Amygdala (tissue), 56 donors: ENCODE data around the gene NPAS2.

Experiments used
- DNase-seq, 56 donors: peaks; one replicate each; lab custom pipeline; 2025; lab: John Stamatoyannopoulos, UW

The NPAS2 gene

DNA sequence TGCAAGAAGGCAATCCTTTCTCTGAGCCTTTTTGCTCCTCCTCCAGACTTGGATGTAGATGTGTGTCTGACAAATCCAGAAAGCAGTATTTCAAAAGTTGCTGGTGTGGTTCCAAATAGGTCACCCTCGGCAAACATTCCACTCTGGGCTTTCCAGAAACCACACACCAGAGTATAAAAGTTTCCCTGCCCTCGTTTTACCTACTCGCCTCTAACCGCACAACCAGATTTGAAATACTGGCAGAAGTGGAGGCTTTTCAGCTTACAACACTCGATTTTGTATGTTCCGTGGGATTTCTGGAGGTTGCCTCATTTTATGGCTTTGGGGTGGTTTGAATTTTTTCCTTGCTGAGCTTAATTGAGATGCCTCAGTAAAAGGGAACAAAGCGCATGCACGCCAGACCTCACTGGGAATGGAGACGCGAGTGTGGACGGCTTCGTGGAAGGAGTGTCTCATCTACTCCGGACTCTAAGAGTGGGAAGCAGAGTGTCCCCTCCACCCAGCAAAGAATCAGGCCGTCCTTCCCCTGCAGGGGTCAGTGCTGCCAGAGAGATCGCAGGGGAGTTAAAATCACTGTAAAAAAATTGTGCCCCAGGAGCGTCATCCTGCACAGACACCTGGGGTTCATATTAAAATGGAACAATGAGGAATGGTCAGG is 138.2 kb downstream of the NPAS2 start:
- DNase-seq: peak in 3 of 56 donors; percentile 7 to 29 (median 8)

DNA sequence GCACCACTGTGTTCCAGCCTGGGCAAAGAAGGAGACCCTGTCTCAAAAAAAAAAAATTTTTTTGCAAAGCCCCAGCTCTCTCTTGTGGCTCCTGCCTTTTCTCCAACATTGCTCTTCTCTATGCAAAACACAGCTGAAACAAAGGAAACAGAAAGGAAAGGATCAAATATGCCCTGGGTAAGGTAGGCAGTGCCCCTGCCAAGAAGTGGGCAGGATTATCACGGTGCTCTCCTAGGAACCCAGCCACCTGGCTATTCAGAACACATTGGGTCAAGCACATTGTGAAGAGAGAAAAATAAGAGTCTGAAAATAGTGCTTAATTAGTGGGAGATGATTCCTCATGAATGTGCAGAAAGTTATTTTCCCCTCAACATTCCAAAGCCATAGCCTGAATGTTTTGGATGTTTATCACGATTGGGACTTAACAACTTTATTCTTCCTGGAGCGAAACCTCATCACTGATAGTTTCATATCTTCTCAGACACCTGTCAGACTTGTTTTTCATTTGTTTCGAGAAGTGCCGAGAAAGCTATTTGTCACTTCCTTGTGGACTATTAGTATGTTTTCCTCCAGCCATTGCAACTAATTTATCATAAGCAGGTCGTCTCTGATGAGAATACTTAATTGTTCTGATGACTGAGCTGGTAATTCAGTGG is 139.4 kb downstream of the NPAS2 start:
- no peak for DNase-seq

DNA sequence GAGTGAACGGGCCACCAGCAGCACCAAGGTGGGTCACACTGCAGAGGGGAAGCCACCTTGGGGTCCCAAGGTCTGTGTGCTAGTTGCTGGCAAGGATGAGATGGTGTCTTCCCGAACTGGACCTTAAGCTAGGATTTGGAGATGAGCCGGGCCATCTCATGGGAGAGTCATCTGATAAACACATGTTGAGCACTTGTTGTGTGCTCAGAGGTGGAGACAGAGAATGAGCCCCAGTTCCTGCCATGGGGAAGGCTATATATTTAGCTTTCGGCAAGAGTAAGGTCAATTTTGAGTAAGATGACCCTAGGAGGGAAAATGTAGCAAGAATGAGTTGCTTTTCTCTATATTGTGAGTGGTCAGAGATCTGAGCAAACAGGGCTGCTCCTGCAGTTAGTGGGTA is 140.7 kb downstream of the NPAS2 start:
- DNase-seq: no peak

GRCh38 chr2:100962366-100963025 is 142.6 kb downstream of the NPAS2 start:
- DNase-seq: no peak

DNA sequence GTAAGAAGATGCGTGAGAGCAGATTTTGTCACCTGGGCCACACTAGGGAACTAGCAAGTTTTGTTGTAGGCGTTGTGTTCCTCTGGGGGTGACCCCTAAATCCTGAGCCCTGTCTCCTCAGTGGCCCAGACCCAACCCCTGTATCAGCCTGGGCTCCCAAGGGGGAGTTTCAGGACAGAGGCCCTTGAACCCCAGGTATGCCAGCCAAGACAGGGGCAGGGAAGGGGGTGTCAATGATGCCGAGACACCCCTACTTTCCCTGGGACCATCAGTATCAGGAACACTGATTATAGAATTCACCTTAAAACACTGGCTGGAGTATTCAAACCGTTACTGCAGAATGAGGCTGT is 143.1 kb downstream of the NPAS2 start:
- DNase-seq: no peak

- no peak for DNase-seq
These were observed 144.3 kb downstream of the NPAS2 start for GRCh38 chr2:100964222-100964621.

- no peak for DNase-seq
These were observed 144.8 kb downstream of the NPAS2 start for GRCh38 chr2:100964681-100965169.

- DNase-seq: no peak
These were observed 145.7 kb downstream of the NPAS2 start for GRCh38 chr2:100965596-100965995.

- no peak for DNase-seq
These were observed 147.8 kb downstream of the NPAS2 start for GRCh38 chr2:100967716-100968115.

GRCh38 chr2:100968146-100969145 is 148.5 kb downstream of the NPAS2 start:
- DNase-seq: peak in 4 of 56 donors; percentile 4 to 27 (median 18)

DNA sequence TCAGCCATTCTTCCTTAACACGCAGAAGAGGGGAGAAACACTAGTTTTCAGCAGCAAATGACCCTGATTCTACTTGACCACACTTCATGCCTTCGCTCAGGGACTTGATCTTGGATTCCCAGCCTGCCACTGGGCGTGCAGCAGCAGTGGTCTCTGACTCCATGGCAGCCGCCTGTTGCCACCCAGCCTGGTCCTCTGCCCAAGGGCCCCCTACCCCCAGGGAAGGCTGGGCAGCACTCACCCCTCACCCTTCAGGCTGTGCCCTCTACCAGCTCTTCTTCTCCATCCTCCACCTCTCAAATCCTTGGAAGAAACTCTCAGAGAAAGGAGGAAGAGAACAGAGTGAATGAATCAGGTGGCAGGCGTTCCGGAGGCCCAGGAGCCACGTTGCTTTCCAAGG is 150.1 kb downstream of the NPAS2 start:
- DNase-seq: no peak

DNA sequence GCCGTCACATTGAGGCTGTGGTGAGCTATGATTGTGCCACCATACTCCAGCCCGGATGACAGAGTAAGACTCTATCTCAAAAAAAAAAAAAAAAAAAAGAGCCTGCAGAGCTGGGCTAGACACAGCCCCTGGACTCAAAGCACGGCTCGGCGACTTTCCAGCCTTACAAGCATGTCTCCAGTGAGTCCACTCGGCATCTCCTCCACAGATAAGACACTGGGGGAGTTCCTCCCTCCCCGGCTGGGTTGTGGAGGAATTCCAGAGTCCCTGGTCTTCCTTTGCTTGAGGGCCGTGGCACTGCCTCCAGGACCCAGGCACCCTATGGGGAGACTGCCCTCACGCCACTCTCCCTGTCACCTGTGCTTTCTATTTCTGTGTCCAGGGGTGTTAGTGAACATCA is 151.3 kb downstream of the NPAS2 start:
- DNase-seq: no peak

DNA sequence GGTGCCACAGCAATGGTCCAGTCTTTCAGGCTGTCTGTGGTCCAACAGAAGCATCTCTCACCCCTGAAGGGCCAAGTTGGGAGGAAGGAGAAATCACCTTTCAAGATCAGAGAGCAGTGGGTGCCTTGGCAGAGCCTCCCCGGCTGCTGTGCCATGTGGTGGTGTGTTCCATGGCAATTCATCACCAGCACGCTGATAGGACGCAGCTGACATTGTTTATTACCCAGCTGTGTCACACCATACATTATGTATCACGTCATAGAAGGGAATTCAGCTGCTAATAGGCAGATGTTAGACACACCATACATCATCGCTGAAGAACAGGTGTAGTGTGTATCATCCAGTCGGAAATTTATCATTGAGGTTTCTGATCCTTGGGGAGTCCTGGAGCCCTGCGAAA is 152.5 kb downstream of the NPAS2 start:
- no peak for DNase-seq

DNA sequence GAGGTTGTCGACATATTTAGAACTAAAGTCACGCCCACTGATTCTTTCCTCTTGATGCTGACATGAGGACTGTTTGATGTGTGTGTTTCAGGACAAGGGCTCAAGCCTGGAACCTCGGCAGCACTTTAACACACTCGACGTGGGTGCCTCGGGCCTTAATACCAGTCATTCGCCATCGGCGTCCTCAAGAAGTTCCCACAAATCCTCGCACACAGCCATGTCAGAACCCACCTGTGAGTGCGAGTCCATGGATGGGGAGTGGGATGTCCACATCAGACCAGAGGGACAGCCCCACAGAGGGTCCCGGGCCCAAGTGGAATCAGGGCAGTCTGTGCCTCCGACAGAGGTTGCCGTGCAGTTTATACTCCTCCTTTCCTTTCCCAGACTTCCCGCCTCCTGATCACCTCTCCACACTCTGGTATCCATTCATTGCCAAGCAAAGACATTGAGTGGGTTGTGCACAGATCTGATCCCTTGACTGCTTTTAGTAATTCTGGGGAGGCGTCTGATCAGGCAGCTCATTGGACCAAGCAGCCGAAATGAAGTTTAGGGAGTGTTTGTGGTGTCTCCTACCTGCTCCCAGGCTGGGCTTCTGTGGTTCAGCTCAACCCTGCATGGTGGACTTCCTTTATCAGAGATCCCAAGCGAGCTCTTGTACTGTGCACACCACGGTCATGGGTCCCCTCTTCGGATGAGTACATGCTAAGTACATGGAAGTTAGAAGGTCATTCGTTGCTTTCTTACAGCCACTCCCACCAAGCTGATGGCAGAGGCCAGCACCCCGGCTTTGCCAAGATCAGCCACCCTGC is 155.0 kb downstream of the NPAS2 start:
- DNase-seq: no peak

DNA sequence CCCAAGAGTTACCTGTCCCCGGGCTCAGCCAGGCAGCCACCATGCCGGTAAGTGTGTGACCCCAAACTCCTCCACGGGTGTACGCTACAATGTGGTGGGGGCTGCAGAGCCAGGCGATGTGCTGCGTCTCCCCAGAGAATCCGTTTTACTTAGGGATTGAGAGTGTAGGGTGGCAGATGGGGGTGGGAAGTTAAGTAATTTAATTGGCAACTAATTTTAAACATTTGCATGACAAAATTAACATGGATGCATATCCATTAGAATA is 155.5 kb downstream of the NPAS2 start:
- no peak for DNase-seq

DNA sequence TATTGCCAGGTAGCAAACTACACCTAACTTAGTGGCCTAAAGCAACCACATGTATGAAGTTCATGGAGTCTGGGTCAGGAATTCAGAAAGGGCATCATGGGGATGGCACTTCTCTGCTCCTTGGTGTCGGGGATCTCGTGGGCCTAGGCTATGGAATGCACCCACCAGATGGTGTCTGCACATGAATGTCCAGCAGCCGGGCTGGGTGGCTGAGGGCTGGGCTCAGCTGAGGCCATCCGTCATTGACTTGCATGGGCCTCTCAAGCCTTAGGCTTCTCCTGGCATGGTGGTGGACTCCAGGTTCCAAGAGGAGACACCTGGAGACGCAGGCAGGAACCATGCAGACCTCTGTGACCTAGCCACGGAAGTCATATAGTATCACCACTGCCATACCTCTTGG is 156.1 kb downstream of the NPAS2 start:
- DNase-seq: no peak

GRCh38 chr2:100976645-100977391 is 156.9 kb downstream of the NPAS2 start:
- DNase-seq: no peak

DNA sequence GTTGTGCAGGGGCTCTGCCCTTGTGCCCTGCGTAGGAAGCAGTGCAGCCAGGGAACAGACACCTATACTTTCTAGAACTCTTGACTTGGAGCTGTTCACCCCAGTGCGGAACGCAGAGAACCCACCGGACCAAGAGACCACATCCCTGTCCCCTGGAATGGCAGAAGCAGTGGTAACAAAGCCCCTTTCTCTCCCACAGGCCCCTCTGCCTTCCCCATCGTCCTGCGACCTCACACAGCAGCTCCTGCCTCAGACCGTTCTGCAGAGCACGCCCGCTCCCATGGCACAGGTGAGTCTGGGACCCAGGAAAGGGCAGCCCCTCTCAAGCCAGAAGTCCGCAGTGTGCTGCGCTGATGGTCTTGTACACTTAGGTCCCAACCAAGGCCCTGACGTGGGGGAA is 157.6 kb downstream of the NPAS2 start:
- no peak for DNase-seq

GRCh38 chr2:100978582-100979191 is 158.7 kb downstream of the NPAS2 start:
- DNase-seq: peak in 2 of 56 donors; percentile 8
